ENCODE results near the gene RNF7. TPM values are rescaled to one million over a fixed set of nuclear protein-coding genes. Genes with fewer than 3 reads are reported as not detected.

The RNF7 gene
- polyA plus RNA-seq, 3 donors, result 92.2 to 206 (median 187) TPM

DNA sequence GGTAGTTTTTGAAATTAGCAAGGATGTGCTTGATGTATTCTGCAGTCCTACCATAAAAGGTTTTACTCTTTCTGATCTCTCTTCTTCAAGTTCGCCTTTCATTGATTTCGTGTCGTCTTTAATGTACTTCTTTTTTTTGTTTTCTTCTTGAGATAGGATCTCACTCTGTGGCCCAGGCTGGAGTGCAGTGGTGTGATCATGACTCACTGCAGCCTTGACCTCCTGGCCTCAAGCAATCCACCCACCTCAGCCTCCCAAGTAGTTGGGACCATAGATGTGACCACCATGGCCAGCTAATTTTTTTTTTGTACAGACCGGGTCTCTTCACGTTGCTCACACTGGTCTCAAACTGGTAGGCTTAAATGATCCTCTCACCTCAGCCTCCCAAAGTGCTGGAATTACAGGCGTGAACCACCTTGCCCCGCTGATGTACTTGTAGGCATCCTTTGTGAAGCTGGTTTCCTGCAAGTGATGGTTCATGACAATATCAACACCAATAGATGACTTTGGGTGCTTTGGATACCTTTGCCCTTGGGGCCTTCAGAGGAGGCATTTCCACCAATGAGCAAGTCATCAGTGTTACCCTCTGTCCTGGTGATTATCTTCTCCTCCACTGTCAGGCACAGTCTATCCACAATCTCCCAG, 28.9 kb upstream of the RNF7 start:
- Histone ChIP-seq H3K27ac (ENCODE audit: low read depth in 1 of 2, low read length in 2 of 2) (no peak overlapping the region), H4K20me1 (ENCODE audit: insufficient read depth, low read length) (no peaks in the 10 kb centered on the region), H3K4me1 (ENCODE audit: control insufficient read depth in 1 of 2, insufficient read depth in 2 of 2, low read length in 2 of 2) (peaks cover 8 to 16% of the 10 kb centered on the region in 2 donors), H3K4me2 (replicated peaks; ENCODE audit: extremely low read depth, low read length, poor library complexity, severe bottlenecking) (no peak overlapping the region), H2AFZ (ENCODE audit: insufficient read depth, low read depth, low read length, poor library complexity, severe bottlenecking) (peak overlapping the region; percentile 8), H3K36me3 (replicated peaks in 1 of 2; ENCODE audit: control insufficient read depth in 1 of 2, insufficient read depth in 2 of 2, low read length in 2 of 2) (no peaks in the 10 kb centered on the region), H3K4me3 (replicated peaks in 1 of 3; ENCODE audit: low read depth in 2 of 3, low read length in 3 of 3) (no peak overlapping the region), H3K27me3 (ENCODE audit: control insufficient read depth in 2 of 2, insufficient read depth in 2 of 2, low read length in 2 of 2) (no peaks in the 10 kb centered on the region), H3K79me2 (ENCODE audit: insufficient read depth, low read length) (no peaks in the 10 kb centered on the region), H3K9me3 (replicated peaks in 1 of 2; ENCODE audit: control insufficient read depth in 1 of 2, insufficient read depth in 1 of 2, low read length in 2 of 2) (no peaks in the 10 kb centered on the region), H3K9ac (ENCODE audit: insufficient read depth, low read length, poor library complexity, severe bottlenecking) (no peak overlapping the region)
- Mint-ChIP-seq H3K36me3 (peaks cover 0 to 2% of the 10 kb centered on the region in 2 donors), H3K4me3 (no peak overlapping the region), H3K4me1 (peaks cover 13% of the 10 kb centered on the region), H3K27me3 (ENCODE audit: low read depth in 3 of 3) (peaks cover 0 to 2% (median 1%) of the 10 kb centered on the region in 3 donors), H3K9me3 (peaks cover 0 to 2% (median 0%) of the 10 kb centered on the region in 7 donors), H3K27ac (peak overlapping the region in 1 of 7 donors; percentile 1)
- intact Hi-C loops (cut with micrococcal nuclease), result no loop called here
- DNase-seq, result no peak
- TF ChIP-seq, protein P1, sequence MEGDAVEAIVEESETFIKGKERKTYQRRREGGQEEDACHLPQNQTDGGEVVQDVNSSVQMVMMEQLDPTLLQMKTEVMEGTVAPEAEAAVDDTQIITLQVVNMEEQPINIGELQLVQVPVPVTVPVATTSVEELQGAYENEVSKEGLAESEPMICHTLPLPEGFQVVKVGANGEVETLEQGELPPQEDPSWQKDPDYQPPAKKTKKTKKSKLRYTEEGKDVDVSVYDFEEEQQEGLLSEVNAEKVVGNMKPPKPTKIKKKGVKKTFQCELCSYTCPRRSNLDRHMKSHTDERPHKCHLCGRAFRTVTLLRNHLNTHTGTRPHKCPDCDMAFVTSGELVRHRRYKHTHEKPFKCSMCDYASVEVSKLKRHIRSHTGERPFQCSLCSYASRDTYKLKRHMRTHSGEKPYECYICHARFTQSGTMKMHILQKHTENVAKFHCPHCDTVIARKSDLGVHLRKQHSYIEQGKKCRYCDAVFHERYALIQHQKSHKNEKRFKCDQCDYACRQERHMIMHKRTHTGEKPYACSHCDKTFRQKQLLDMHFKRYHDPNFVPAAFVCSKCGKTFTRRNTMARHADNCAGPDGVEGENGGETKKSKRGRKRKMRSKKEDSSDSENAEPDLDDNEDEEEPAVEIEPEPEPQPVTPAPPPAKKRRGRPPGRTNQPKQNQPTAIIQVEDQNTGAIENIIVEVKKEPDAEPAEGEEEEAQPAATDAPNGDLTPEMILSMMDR (IDR thresholded peaks at IDR 0.05), result no peak
- WGBS (ENCODE audit: insufficient coverage), result 100% methylated on average over 2 of the region's 7 CpGs

DNA sequence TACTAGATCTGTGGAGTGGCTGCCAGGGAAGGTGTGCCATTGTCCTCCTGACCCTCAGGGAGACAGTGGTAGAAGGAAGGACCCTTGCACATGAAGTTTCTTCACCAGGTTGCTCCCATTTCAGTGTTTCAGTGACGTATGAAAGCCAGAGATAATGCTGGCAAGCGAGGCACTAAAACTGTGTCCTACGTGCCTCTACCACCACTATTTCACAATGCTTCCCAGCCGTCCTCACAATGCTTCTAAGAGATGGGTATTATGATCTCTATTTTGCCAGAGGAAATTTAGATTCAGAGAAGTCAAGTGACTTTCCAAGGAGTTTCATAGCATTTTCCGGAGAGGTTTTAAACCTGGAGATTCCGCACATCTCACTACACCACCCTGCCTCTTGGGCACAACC, 28.0 kb upstream of the RNF7 start:
- H3K9ac ChIP-seq (ENCODE audit: insufficient read depth, low read length, poor library complexity, severe bottlenecking), result no peak overlapping the region
- H3K4me3 Mint-ChIP-seq, result no peak overlapping the region
- H3K4me1 Mint-ChIP-seq, result peaks cover 13% of the 10 kb centered on the region
- H3K27me3 ChIP-seq (ENCODE audit: control insufficient read depth in 2 of 2, insufficient read depth in 2 of 2, low read length in 2 of 2), result no peaks in the 10 kb centered on the region
- TF ChIP-seq, protein P1 (IDR thresholded peaks at IDR 0.05), result no peak
- H3K79me2 ChIP-seq (ENCODE audit: insufficient read depth, low read length), result no peaks in the 10 kb centered on the region
- no CpG with 5 or more reads among the region's 6 CpGs for WGBS (ENCODE audit: insufficient coverage)
- no peaks in the 10 kb centered on the region for H3K36me3 ChIP-seq (replicated peaks in 1 of 2; ENCODE audit: control insufficient read depth in 1 of 2, insufficient read depth in 2 of 2, low read length in 2 of 2)
- H2AFZ ChIP-seq (ENCODE audit: insufficient read depth, low read depth, low read length, poor library complexity, severe bottlenecking), result no peak overlapping the region
- peaks cover 0 to 4% of the 10 kb centered on the region in 2 donors for H3K9me3 ChIP-seq (replicated peaks in 1 of 2; ENCODE audit: control insufficient read depth in 1 of 2, insufficient read depth in 1 of 2, low read length in 2 of 2)
- H3K27me3 Mint-ChIP-seq (ENCODE audit: low read depth in 3 of 3), result peaks cover 1 to 2% (median 1%) of the 10 kb centered on the region in 3 donors
- peaks cover 0 to 2% (median 0%) of the 10 kb centered on the region in 7 donors for H3K9me3 Mint-ChIP-seq
- no peak overlapping the region for H3K27ac ChIP-seq (ENCODE audit: low read depth in 1 of 2, low read length in 2 of 2)
- H3K4me3 ChIP-seq (replicated peaks in 1 of 3; ENCODE audit: low read depth in 2 of 3, low read length in 3 of 3), result no peak overlapping the region
- peaks cover 8 to 16% of the 10 kb centered on the region in 2 donors for H3K4me1 ChIP-seq (ENCODE audit: control insufficient read depth in 1 of 2, insufficient read depth in 2 of 2, low read length in 2 of 2)
- no peak overlapping the region for H3K27ac Mint-ChIP-seq
- no peak for DNase-seq
- no peaks in the 10 kb centered on the region for H4K20me1 ChIP-seq (ENCODE audit: insufficient read depth, low read length)
- intact Hi-C loops (cut with micrococcal nuclease), result no loop called here
- no peaks in the 10 kb centered on the region for H3K36me3 Mint-ChIP-seq
- H3K4me2 ChIP-seq (replicated peaks; ENCODE audit: extremely low read depth, low read length, poor library complexity, severe bottlenecking), result no peak overlapping the region

Measured in CD14-positive monocyte (primary cell).